ENCODE data around the gene MRPL33. TPM values are rescaled to one million over a fixed set of nuclear protein-coding genes. Genes with fewer than 3 reads are reported as not detected.

The MRPL33 gene
- total and polyA plus RNA-seq, 2 donors = 135 to 147 TPM

DNA sequence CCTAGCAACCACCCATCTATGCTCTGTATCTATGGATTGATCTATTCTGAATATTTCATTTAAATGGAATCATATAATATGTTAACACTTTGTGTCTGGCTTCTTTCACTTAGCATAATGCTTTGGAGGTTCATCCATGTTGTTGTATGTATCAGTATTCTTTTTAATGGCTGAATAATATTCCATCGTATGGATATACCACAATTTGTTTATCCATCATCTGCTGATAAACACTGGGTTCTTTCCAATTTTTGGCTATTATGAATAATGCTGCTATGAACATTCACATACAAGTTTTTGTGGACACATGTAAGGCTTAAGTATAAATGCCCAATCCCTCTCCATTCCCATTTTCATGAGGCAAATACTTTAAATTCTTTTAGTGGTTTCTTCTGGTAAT, 52.9 kb downstream of the MRPL33 start:
- no peak for DNase-seq (ENCODE audit: low read depth in 6 of 9, low spot score in 9 of 9)
- Histone ChIP-seq H3K9me3 (ENCODE audit: control insufficient read depth in 2 of 2, insufficient read depth in 1 of 2, low read length in 1 of 2) (no peaks in the 10 kb centered on the region), H3K27ac (ENCODE audit: low read depth in 1 of 2, low read length in 1 of 2) (no peak overlapping the region), H3K36me3 (ENCODE audit: control insufficient read depth in 2 of 2, insufficient read depth in 2 of 2, low read length in 1 of 2) (no peaks in the 10 kb centered on the region), H3K4me3 (ENCODE audit: low read length in 2 of 2) (no peak overlapping the region), H3K27me3 (ENCODE audit: control insufficient read depth in 2 of 2, insufficient read depth in 1 of 2, low read length in 1 of 2) (no peaks in the 10 kb centered on the region), H3K4me1 (ENCODE audit: control insufficient read depth in 2 of 2, insufficient read depth in 2 of 2, low read length in 2 of 2) (no peaks in the 10 kb centered on the region)
- 97% methylated on average over 1 of the region's 1 CpG for WGBS

DNA sequence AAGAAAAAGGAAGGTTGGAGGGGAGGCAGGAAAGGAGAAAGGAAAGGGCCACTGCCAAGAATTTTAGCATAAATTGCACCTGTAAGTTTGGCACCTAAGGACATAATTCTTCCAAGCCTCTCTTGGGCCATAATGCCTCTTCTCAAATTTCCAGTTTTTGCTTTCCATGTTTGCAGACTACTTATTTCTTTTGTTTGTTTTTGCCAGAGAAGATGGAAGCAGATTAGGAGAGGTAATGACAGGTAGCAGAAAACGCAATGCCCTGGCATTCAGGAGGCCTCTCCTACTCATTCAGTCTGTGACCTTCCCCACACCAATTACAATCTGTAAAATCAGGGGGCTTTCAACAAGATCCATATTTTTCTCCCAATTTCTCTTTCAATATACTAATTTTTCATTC, 56.8 kb downstream of the MRPL33 start:
- H3K36me3 ChIP-seq (ENCODE audit: control insufficient read depth in 2 of 2, insufficient read depth in 2 of 2, low read length in 1 of 2) = no peaks in the 10 kb centered on the region
- no peak overlapping the region for H3K4me3 ChIP-seq (ENCODE audit: low read length in 2 of 2)
- no peak for DNase-seq (ENCODE audit: low read depth in 6 of 9, low spot score in 9 of 9)
- H3K27ac ChIP-seq (ENCODE audit: low read depth in 1 of 2, low read length in 1 of 2) = no peak overlapping the region
- H3K27me3 ChIP-seq (ENCODE audit: control insufficient read depth in 2 of 2, insufficient read depth in 1 of 2, low read length in 1 of 2) = no peaks in the 10 kb centered on the region
- 91% methylated on average over 1 of the region's 1 CpG for whole genome bisulfite sequencing
- no peaks in the 10 kb centered on the region for H3K4me1 ChIP-seq (ENCODE audit: control insufficient read depth in 2 of 2, insufficient read depth in 2 of 2, low read length in 2 of 2)
- H3K9me3 ChIP-seq (ENCODE audit: control insufficient read depth in 2 of 2, insufficient read depth in 1 of 2, low read length in 1 of 2) = peaks cover 0 to 5% of the 10 kb centered on the region in 2 donors

Other genes with a start within 250 kb of the MRPL33 start
- 41.6 TPM for gene ZNF512, start 188.7 kb upstream of the MRPL33 start, total RNA-seq
- gene ZNF512, start 188.7 kb upstream of the MRPL33 start, polyA plus RNA-seq = 33.6 TPM
- gene CCDC121, start 142.7 kb upstream of the MRPL33 start, total RNA-seq = 2.2 TPM
- gene CCDC121, start 142.7 kb upstream of the MRPL33 start, polyA plus RNA-seq = 2.6 TPM
- 35.1 TPM for gene GPN1, start 142.7 kb upstream of the MRPL33 start, total RNA-seq
- 33.9 TPM for gene GPN1, start 142.7 kb upstream of the MRPL33 start, polyA plus RNA-seq
- 27.7 TPM for gene SUPT7L, start 108.1 kb upstream of the MRPL33 start, total RNA-seq
- 53.8 TPM for gene SUPT7L, start 108.1 kb upstream of the MRPL33 start, polyA plus RNA-seq
- 27.1 TPM for gene SLC4A1AP, start 107.8 kb upstream of the MRPL33 start, total RNA-seq
- 21.7 TPM for gene SLC4A1AP, start 107.8 kb upstream of the MRPL33 start, polyA plus RNA-seq
- gene RBKS, start 118.7 kb downstream of the MRPL33 start, total RNA-seq = 1.8 TPM
- gene RBKS, start 118.7 kb downstream of the MRPL33 start, polyA plus RNA-seq = 4.2 TPM
- gene BABAM2, start 119.0 kb downstream of the MRPL33 start, total RNA-seq = 17.4 TPM
- gene BABAM2, start 119.0 kb downstream of the MRPL33 start, polyA plus RNA-seq = 34.8 TPM

Data from thymus (tissue), 11 donors.